SU-DHL-6 (cell line): Measurements from ENCODE around the gene SPP1.

Experiments used
- EZH2phosphoT487 ChIP-seq: fragments of 200-600 bp; sonication (generic), shearing (Covaris generic); conservative IDR thresholded peaks from 2 replicates; pipeline ENCODE4 v1.6.1; 2018; ENCODE audit warnings: mild to moderate bottlenecking, antibody characterized with exemption, low read length, moderate library complexity, mixed read lengths
- TF ChIP-seq, protein P1 (sequence below): fragments of 200-600 bp; sonication (generic); IDR thresholded peaks from one replicate; pipeline ENCODE4 v1.5.1; 2017; ENCODE audit warnings: antibody characterized with exemption, mild to moderate bottlenecking, low read length, moderate library complexity; ENCODE audit not compliant: insufficient read depth, poor library complexity, severe bottlenecking

DNA sequence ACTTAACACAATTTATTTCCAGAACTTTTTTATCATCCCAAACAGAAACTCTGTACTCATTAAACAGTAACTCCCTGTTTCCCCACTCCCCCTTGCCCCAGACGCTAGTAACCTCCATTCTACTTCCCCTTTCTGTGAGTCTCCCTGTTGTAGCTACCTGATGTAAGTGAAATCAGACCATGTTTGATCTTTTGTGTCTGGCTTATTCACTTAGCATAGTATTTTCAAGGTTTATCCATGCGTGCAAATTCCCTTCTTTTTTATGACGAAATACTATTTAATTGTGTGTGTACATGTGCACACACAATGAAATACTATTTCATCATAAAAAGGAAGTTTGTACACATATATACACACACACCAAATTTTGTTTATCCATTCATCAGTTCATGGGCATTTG is 37.1 kb downstream of the SPP1 start:
- TF ChIP-seq, protein P1, sequence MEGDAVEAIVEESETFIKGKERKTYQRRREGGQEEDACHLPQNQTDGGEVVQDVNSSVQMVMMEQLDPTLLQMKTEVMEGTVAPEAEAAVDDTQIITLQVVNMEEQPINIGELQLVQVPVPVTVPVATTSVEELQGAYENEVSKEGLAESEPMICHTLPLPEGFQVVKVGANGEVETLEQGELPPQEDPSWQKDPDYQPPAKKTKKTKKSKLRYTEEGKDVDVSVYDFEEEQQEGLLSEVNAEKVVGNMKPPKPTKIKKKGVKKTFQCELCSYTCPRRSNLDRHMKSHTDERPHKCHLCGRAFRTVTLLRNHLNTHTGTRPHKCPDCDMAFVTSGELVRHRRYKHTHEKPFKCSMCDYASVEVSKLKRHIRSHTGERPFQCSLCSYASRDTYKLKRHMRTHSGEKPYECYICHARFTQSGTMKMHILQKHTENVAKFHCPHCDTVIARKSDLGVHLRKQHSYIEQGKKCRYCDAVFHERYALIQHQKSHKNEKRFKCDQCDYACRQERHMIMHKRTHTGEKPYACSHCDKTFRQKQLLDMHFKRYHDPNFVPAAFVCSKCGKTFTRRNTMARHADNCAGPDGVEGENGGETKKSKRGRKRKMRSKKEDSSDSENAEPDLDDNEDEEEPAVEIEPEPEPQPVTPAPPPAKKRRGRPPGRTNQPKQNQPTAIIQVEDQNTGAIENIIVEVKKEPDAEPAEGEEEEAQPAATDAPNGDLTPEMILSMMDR = no peak
- TF ChIP-seq EZH2phosphoT487 = no peak
